ENCODE measurements around the gene ZNF184. TPM values are rescaled to one million over a fixed set of nuclear protein-coding genes. Genes with fewer than 3 reads are reported as not detected.
A peak's percentile ranks its signal among the peaks of the same experiment; 100 is the strongest.

Gene ZNF184
- total RNA-seq, 1 experiment from 2014 or later: 8.8 TPM

DNA sequence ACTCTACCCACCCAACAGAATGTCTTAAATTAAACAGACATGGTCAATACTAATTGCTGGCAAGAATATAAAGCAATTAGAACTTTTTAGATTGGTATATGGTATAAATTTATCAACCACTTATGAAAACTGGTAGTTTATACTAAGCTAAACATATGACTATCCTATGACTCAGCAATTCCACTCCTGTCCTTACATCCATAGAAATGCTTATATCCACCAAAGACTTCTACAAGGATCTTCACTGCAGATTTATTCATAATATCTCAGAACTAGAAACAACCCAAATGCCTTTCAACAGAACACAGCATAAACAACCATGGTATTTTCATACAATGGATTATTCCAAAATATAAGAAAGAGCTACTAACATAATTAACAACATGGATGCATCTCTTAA is 4.6 kb downstream of the ZNF184 start:
- H3K36me3 ChIP-seq (ENCODE audit: low read depth): peaks cover 48% of the 10 kb centered on the region
- BruUV-seq (replicated peaks): no TSS peak
- 0 out of 2 replicates have a peak overlapping the region, but pooled peaks have one; percentile 1 for H3K4me2 ChIP-seq
- intact Hi-C loops (cut with micrococcal nuclease; ENCODE audit: unreplicated experiment): no loop called here
- CTCF ChIA-PET: no interaction called here
- H3K9me3 ChIP-seq (ENCODE audit: insufficient read depth, low read depth): peaks cover 33% of the 10 kb centered on the region
- H3K4me1 ChIP-seq (replicated peaks; ENCODE audit: insufficient read depth): peaks cover 11% of the 10 kb centered on the region; the same call in 1 of the 2 replicates
- no peak overlapping the region for H3K27ac ChIP-seq
- no peaks in the 10 kb centered on the region for H4K20me1 ChIP-seq (ENCODE audit: insufficient read depth)
- POLR2A ChIA-PET (ENCODE audit: unreplicated experiment): no interaction called here
- peaks cover 15% of the 10 kb centered on the region; the same call in 1 of the 2 replicates for H3F3A ChIP-seq (ENCODE audit: insufficient read depth, low read depth)
- no peak overlapping the region for H2AFZ ChIP-seq
- no peaks in the 10 kb centered on the region for H3K27me3 ChIP-seq (ENCODE audit: insufficient read depth, low read depth)
- H3K79me2 ChIP-seq (ENCODE audit: low read depth): peaks cover 11% of the 10 kb centered on the region; the same call in 1 of the 2 replicates
- no peaks in the 10 kb centered on the region for H3K9me2 ChIP-seq (ENCODE audit: insufficient read depth)
- DNase-seq: no peak
- H3K4me3 ChIP-seq: peak overlapping the region; percentile 5; the same call in 1 of the 2 replicates
- no peak for TF ChIP-seq EZH2 (IDR thresholded peaks at IDR 0.05; ENCODE audit: low read depth)
- TF ChIP-seq, protein P1, sequence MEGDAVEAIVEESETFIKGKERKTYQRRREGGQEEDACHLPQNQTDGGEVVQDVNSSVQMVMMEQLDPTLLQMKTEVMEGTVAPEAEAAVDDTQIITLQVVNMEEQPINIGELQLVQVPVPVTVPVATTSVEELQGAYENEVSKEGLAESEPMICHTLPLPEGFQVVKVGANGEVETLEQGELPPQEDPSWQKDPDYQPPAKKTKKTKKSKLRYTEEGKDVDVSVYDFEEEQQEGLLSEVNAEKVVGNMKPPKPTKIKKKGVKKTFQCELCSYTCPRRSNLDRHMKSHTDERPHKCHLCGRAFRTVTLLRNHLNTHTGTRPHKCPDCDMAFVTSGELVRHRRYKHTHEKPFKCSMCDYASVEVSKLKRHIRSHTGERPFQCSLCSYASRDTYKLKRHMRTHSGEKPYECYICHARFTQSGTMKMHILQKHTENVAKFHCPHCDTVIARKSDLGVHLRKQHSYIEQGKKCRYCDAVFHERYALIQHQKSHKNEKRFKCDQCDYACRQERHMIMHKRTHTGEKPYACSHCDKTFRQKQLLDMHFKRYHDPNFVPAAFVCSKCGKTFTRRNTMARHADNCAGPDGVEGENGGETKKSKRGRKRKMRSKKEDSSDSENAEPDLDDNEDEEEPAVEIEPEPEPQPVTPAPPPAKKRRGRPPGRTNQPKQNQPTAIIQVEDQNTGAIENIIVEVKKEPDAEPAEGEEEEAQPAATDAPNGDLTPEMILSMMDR (conservative IDR thresholded peaks at IDR 0.05): no peak

DNA sequence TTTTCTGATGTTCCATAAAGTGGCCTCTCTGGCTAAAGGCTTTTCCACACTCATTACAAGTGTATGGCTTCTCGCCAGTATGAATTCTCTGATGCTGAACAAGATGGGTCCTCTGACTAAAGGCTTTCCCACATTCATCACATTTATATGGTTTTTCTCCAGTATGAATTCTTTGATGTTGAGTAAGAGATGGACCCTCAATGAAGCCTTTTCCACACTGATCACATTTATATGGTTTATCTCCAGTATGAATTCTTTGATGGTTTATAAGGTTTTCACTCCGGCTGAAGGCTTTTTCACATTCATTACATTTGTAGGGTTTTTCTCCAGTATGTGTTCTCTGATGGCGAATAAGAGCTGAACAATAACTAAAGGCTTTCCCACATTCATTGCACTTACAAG is 20.4 kb downstream of the ZNF184 start:
- no peaks in the 10 kb centered on the region for H3K79me2 ChIP-seq (ENCODE audit: low read depth)
- no peak overlapping the region for H3K27ac ChIP-seq
- intact Hi-C loops (cut with micrococcal nuclease; ENCODE audit: unreplicated experiment): no loop called here
- H3K4me3 ChIP-seq: no peak overlapping the region
- no peaks in the 10 kb centered on the region for H4K20me1 ChIP-seq (ENCODE audit: insufficient read depth)
- H3F3A ChIP-seq (ENCODE audit: insufficient read depth, low read depth): no peaks in the 10 kb centered on the region
- peaks cover 86% of the 10 kb centered on the region for H3K9me3 ChIP-seq (ENCODE audit: insufficient read depth, low read depth)
- no peak for DNase-seq
- no peak overlapping the region for H3K4me2 ChIP-seq
- H3K27me3 ChIP-seq (ENCODE audit: insufficient read depth, low read depth): no peaks in the 10 kb centered on the region
- ChIA-PET POLR2A (ENCODE audit: unreplicated experiment) (no interaction called here), CTCF (no interaction called here)
- no peak overlapping the region for H2AFZ ChIP-seq
- H3K9me2 ChIP-seq (ENCODE audit: insufficient read depth): no peaks in the 10 kb centered on the region
- no peak for TF ChIP-seq EZH2 (IDR thresholded peaks at IDR 0.05; ENCODE audit: low read depth)
- TF ChIP-seq, protein P1 (conservative IDR thresholded peaks at IDR 0.05): no peak
- peaks cover 60% of the 10 kb centered on the region for H3K36me3 ChIP-seq (ENCODE audit: low read depth)
- no TSS peak for BruUV-seq (replicated peaks)
- no peaks in the 10 kb centered on the region for H3K4me1 ChIP-seq (replicated peaks; ENCODE audit: insufficient read depth)

DNA sequence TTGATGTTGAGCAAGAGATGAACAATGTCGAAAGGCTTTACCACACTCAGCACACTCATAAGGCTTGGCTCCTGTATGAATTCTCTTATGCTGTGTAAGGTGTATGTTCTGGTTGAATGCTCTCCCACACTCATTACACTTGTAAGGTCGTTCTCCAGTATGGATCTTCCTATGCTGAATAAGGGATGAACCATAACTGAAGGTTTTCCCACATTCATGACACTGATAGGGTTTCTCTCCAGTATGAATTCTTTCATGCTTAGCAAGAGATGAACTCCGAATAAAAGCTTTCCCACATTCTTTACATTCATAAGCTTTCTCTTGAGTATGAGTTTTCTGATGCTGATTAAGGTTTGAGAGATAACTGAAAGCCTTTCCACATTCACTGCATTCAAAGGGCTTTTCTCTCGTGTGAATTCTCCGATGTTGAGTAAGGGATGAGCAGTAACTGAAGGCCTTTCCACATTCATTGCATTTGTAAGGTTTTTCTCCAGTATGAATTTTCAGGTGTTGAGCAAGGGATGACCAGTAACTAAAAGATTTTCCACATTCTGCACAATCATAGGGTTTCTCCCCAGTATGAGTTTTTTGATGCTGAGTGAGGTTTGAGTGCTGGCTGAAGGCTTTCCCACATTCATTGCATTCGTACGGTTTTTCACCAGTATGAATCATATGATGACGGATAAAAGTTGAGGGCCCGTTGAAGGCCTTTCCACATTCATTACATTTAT is 21.1 kb downstream of the ZNF184 start:
- Histone ChIP-seq H3K36me3 (ENCODE audit: low read depth) (peaks cover 53% of the 10 kb centered on the region), H3K27ac (no peak overlapping the region), H3K9me2 (ENCODE audit: insufficient read depth) (no peaks in the 10 kb centered on the region), H2AFZ (no peak overlapping the region), H3K9me3 (ENCODE audit: insufficient read depth, low read depth) (peaks cover 80% of the 10 kb centered on the region), H3K4me3 (no peak overlapping the region), H3K4me1 (replicated peaks; ENCODE audit: insufficient read depth) (no peaks in the 10 kb centered on the region), H3F3A (ENCODE audit: insufficient read depth, low read depth) (no peaks in the 10 kb centered on the region), H3K27me3 (ENCODE audit: insufficient read depth, low read depth) (no peaks in the 10 kb centered on the region), H3K79me2 (ENCODE audit: low read depth) (no peaks in the 10 kb centered on the region), H3K4me2 (no peak overlapping the region), H4K20me1 (ENCODE audit: insufficient read depth) (no peaks in the 10 kb centered on the region)
- no TSS peak for BruUV-seq (replicated peaks)
- no peak for DNase-seq
- intact Hi-C loops (cut with micrococcal nuclease; ENCODE audit: unreplicated experiment): no loop called here
- POLR2A ChIA-PET (ENCODE audit: unreplicated experiment): no interaction called here
- TF ChIP-seq, protein P1 (conservative IDR thresholded peaks at IDR 0.05): no peak
- no peak for TF ChIP-seq EZH2 (IDR thresholded peaks at IDR 0.05; ENCODE audit: low read depth)
- CTCF ChIA-PET: no interaction called here

All from PC-9 (cell line).